ENCODE data around the gene LRP8.

LRP8 gene

DNA sequence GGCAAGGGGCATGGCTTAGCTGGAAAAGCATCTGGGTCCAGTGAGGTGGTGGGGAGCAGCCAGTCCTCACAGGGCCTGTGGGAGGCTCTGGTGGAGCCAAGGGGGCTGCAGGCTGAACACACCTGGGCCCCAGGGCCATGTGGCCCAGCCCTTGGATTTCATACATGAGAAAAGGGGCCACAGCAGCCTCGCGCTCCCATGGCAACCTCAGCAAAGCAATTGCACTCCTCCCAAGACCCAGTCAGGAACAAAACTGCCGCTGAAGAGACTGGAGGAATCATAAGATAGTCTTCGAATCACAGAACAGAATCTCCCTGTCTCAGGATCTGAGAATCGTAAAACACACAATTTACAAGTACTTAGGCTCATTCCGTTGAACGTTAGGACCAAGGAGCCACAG lies 24.6 kb downstream of the LRP8 start:
- H3K4me2 ChIP-seq (ENCODE audit: low read depth, low read length, poor library complexity, severe bottlenecking), result no peak overlapping the region
- H3K36me3 ChIP-seq (ENCODE audit: insufficient read depth, low read length), result peaks cover 9% of the 10 kb centered on the region; the same call in 1 of the 2 replicates
- H3K79me2 ChIP-seq (ENCODE audit: insufficient read depth, low read length), result peaks cover 82% of the 10 kb centered on the region
- no peak overlapping the region for H3K9ac ChIP-seq (ENCODE audit: low read depth, low read length, poor library complexity, severe bottlenecking)
- no peaks in the 10 kb centered on the region for H3F3A ChIP-seq (ENCODE audit: low read depth)
- H3K27me3 ChIP-seq (ENCODE audit: insufficient read depth, low read length, poor library complexity, severe bottlenecking), result no peaks in the 10 kb centered on the region
- H3K4me1 ChIP-seq (ENCODE audit: insufficient read depth, low read length, poor library complexity, severe bottlenecking), result no peaks in the 10 kb centered on the region
- no peaks in the 10 kb centered on the region for H3K9me3 ChIP-seq (ENCODE audit: insufficient read depth, low read depth, low read length)
- H3K4me3 ChIP-seq (ENCODE audit: low read length, poor library complexity, severe bottlenecking), result no peak overlapping the region
- no peaks in the 10 kb centered on the region for H3K9me2 ChIP-seq (replicated peaks; ENCODE audit: low read depth, low read length)
- peaks cover 9% of the 10 kb centered on the region for H4K20me1 ChIP-seq (ENCODE audit: insufficient read depth, low read length, poor library complexity, severe bottlenecking)
- no peak for TF ChIP-seq CTCF (conservative IDR thresholded peaks at IDR 0.05; ENCODE audit: low read length)
- no peak for TF ChIP-seq EZH2phosphoT487 (IDR thresholded peaks at IDR 0.05; ENCODE audit: borderline replicate concordance)
- H2AFZ ChIP-seq (ENCODE audit: low read length), result no peak overlapping the region

DNA sequence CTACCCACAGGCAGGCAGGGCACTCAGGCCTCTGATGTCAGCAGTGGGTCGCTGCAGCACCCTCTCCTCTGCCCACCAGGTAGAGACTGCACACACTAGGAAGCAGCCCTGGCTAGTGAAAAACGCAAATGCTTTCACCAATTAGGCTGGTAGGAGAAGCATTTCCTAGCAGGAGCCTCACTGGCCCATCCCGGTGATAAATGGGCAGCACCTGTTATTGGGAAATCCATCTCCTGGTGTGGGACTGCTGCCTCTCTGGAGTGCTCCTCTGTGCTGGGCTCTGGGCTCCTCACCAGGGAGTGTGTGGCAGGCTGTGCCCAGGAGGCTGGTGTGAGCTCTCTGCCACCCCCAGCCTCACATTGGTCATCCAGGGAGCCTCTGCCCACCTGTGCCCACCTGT lies 28.6 kb downstream of the LRP8 start:
- Histone ChIP-seq H4K20me1 (ENCODE audit: insufficient read depth, low read length, poor library complexity, severe bottlenecking) (peaks cover 6% of the 10 kb centered on the region), H3K79me2 (ENCODE audit: insufficient read depth, low read length) (peaks cover 74% of the 10 kb centered on the region), H3K4me2 (ENCODE audit: low read depth, low read length, poor library complexity, severe bottlenecking) (no peak overlapping the region), H3K9me3 (ENCODE audit: insufficient read depth, low read depth, low read length) (no peaks in the 10 kb centered on the region), H3K4me1 (ENCODE audit: insufficient read depth, low read length, poor library complexity, severe bottlenecking) (no peaks in the 10 kb centered on the region), H3K9me2 (replicated peaks; ENCODE audit: low read depth, low read length) (no peaks in the 10 kb centered on the region), H3K4me3 (ENCODE audit: low read length, poor library complexity, severe bottlenecking) (no peak overlapping the region), H3K27me3 (ENCODE audit: insufficient read depth, low read length, poor library complexity, severe bottlenecking) (no peaks in the 10 kb centered on the region), H2AFZ (ENCODE audit: low read length) (no peak overlapping the region), H3K9ac (ENCODE audit: low read depth, low read length, poor library complexity, severe bottlenecking) (no peak overlapping the region), H3K36me3 (ENCODE audit: insufficient read depth, low read length) (peaks cover 7% of the 10 kb centered on the region; the same call in 1 of the 2 replicates), H3F3A (ENCODE audit: low read depth) (no peaks in the 10 kb centered on the region)
- TF ChIP-seq EZH2phosphoT487 (IDR thresholded peaks at IDR 0.05; ENCODE audit: borderline replicate concordance) (no peak), CTCF (conservative IDR thresholded peaks at IDR 0.05; ENCODE audit: low read length) (no peak)

DNA sequence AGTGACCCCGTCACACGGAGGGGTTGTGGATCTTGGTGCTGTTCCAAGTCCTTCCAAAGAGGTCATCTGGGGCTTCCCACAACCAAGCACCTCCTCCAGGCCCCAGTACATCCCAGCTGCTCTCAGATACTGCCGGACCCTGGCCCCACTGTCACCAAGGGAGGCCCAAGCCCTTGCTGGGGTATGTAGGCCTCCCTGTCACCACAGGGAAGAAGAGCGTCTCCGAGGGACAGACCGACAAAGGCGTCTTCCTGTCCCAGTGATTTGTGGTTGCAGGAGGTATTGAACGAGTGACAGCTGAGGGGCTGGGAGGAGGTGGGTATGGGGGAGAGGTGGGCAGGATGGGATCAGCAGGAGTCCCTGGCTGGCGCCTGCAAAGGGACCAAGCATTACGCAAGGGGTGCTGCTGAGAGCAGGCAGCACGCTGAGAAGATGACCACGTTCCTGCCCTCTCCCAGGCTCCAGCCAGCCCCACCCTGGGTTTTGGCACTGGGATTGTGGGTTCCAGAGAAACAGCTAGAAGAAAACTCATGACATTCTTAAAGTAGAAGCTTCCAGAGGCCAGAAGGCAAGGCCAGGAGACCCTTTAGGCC lies 29.7 kb downstream of the LRP8 start:
- Histone ChIP-seq H3K27me3 (ENCODE audit: insufficient read depth, low read length, poor library complexity, severe bottlenecking) (no peaks in the 10 kb centered on the region), H3K9ac (ENCODE audit: low read depth, low read length, poor library complexity, severe bottlenecking) (no peak overlapping the region), H2AFZ (ENCODE audit: low read length) (no peak overlapping the region), H3K4me1 (ENCODE audit: insufficient read depth, low read length, poor library complexity, severe bottlenecking) (peaks cover 6% of the 10 kb centered on the region), H3K4me3 (ENCODE audit: low read length, poor library complexity, severe bottlenecking) (no peak overlapping the region), H3K4me2 (ENCODE audit: low read depth, low read length, poor library complexity, severe bottlenecking) (no peak overlapping the region), H4K20me1 (ENCODE audit: insufficient read depth, low read length, poor library complexity, severe bottlenecking) (peaks cover 9% of the 10 kb centered on the region), H3K36me3 (ENCODE audit: insufficient read depth, low read length) (peaks cover 7% of the 10 kb centered on the region; the same call in 1 of the 2 replicates), H3F3A (ENCODE audit: low read depth) (no peaks in the 10 kb centered on the region), H3K79me2 (ENCODE audit: insufficient read depth, low read length) (peaks cover 79% of the 10 kb centered on the region), H3K9me3 (ENCODE audit: insufficient read depth, low read depth, low read length) (no peaks in the 10 kb centered on the region), H3K9me2 (replicated peaks; ENCODE audit: low read depth, low read length) (no peaks in the 10 kb centered on the region)
- TF ChIP-seq CTCF (conservative IDR thresholded peaks at IDR 0.05; ENCODE audit: low read length), result no peak
- no peak for TF ChIP-seq EZH2phosphoT487 (IDR thresholded peaks at IDR 0.05; ENCODE audit: borderline replicate concordance)
